H1 (cell line): ENCODE measurements around the gene BLNK. TPM values are rescaled to one million over a fixed set of nuclear protein-coding genes. Genes with fewer than 3 reads are reported as not detected.

Experiments
- CTCF ChIA-PET: fragments of 300-600 bp; sonication (Branson Sonifier 250); formaldehyde crosslinking; loops from one replicate; lab custom pipeline; 2021; ENCODE audit not compliant: partially characterized antibody; lab: Charles Lee
- POLR2A ChIA-PET: fragments of 300-600 bp; sonication (Branson Sonifier 250); formaldehyde crosslinking; loops from one replicate; lab custom pipeline; 2021; ENCODE audit warnings: inconsistent platforms; ENCODE audit not compliant: partially characterized antibody; lab: Charles Lee
- DNase-seq, 2 experiments: peaks; one replicate each; pipeline versions ENCODE4 v3.0.0 to v3.0.0-alpha.2; 2010 to 2022; ENCODE audit warnings: low spot score in 2 of 2, low read depth in 1 of 2, mixed read lengths in 1 of 2
- FAIRE-seq: peaks from 2 replicates; lab custom pipeline; 2011; peaks lifted over from hg19 to GRCh38; lab: Jason Lieb, UNC
- H2AFZ ChIP-seq: 2 replicates; pipeline ENCODE4 v1.8.1; 2012; ENCODE audit warnings: low read length, inconsistent platforms
- H2AK5ac ChIP-seq: 2 replicates; pipeline ENCODE4 v1.6.1; 2013; ENCODE audit warnings: low read depth, low read length
- H2BK120ac ChIP-seq: replicated peaks from 2 replicates; pipeline ENCODE3; 2013; ENCODE audit warnings: low read depth, low read length, inconsistent platforms
- H2BK12ac ChIP-seq: 2 replicates; pipeline ENCODE4 v1.6.1; 2013; ENCODE audit warnings: low read depth, low read length
- H2BK15ac ChIP-seq: 2 replicates; pipeline ENCODE4 v1.6.1; 2013; ENCODE audit warnings: low read length
- H2BK20ac ChIP-seq: 2 replicates; pipeline ENCODE4 v1.6.1; 2013; ENCODE audit warnings: low read length
- H2BK5ac ChIP-seq: 2 replicates; pipeline ENCODE4 v1.6.1; 2013; ENCODE audit warnings: low read depth, low read length
- H3K14ac ChIP-seq: 2 replicates; pipeline ENCODE4 v1.6.1; 2013; ENCODE audit warnings: inconsistent platforms; ENCODE audit not compliant: insufficient read length
- H3K18ac ChIP-seq: 2 replicates; pipeline ENCODE4 v1.6.1; 2013; ENCODE audit warnings: low read length; ENCODE audit errors: extremely low read depth
- H3K23ac ChIP-seq: 2 replicates; pipeline ENCODE4 v1.6.1; 2013; ENCODE audit warnings: inconsistent platforms; ENCODE audit not compliant: insufficient read length
- H3K23me2 ChIP-seq: 2 replicates; pipeline ENCODE4 v1.6.1; 2013; ENCODE audit warnings: low read depth, low read length
- H3K27ac ChIP-seq: 2 replicates; pipeline ENCODE4 v1.6.1; 2011; ENCODE audit warnings: low read depth, low read length, inconsistent platforms
- H3K27me3 ChIP-seq, 4 experiments: replicated peaks in 1 of 4; 1 replicate in 1 of 4; 2 replicates in 3 of 4; pipeline versions ENCODE4 v1.6.1 to v1.8.1; 2011 to 2013; ENCODE audit warnings: low read length in 3 of 4, mild to moderate bottlenecking in 3 of 4, inconsistent platforms in 2 of 4, mixed read lengths in 2 of 4, moderate library complexity in 1 of 4; ENCODE audit not compliant: control insufficient read depth in 3 of 4, insufficient read depth in 3 of 4; ENCODE audit errors: extremely low read depth in 1 of 4
- H3K36me3 ChIP-seq, 4 experiments: 2 replicates each; pipeline versions ENCODE4 v1.6.1 to v1.8.1; 2011 to 2013; ENCODE audit warnings: mild to moderate bottlenecking in 4 of 4, low read length in 3 of 4, moderate library complexity in 2 of 4, control low read depth in 1 of 4, inconsistent platforms in 1 of 4; ENCODE audit not compliant: insufficient read depth in 4 of 4, control insufficient read depth in 2 of 4
- H3K4ac ChIP-seq: replicated peaks from 2 replicates; pipeline ENCODE3; 2013; ENCODE audit warnings: low read length, low read depth, mixed read lengths, inconsistent platforms; ENCODE audit not compliant: insufficient read length
- H3K4me1 ChIP-seq, 4 experiments: replicated peaks in 1 of 4; 1 replicate in 1 of 4; 2 replicates in 3 of 4; pipeline versions ENCODE4 v1.6.1 to v1.8.1; 2011 to 2013; ENCODE audit warnings: low read length in 3 of 4, inconsistent platforms in 2 of 4, mixed read lengths in 1 of 4; ENCODE audit not compliant: insufficient read depth in 4 of 4, control insufficient read depth in 3 of 4
- H3K4me2 ChIP-seq, 2 experiments: 2 replicates each; pipeline versions ENCODE4 v1.6.1 to v1.8.1; 2011 to 2013; ENCODE audit warnings: low read depth in 2 of 2, low read length in 2 of 2, control low read depth in 1 of 2, inconsistent platforms in 1 of 2, mild to moderate bottlenecking in 1 of 2; ENCODE audit not compliant: insufficient read depth in 1 of 2
- H3K4me3 ChIP-seq, 4 experiments: fragments of 200-600, 300-600 bp in 1 of 4; sonication (generic), shearing (Covaris generic), sonication (Bioruptor Twin) in 1 of 4; 2 replicates each; pipeline versions ENCODE4 v1.5.1 to v1.8.1; 2011 to 2016; ENCODE audit warnings: low read length in 4 of 4, low read depth in 3 of 4, control low read depth in 2 of 4, inconsistent platforms in 2 of 4, mild to moderate bottlenecking in 2 of 4, mixed read lengths in 1 of 4, moderate library complexity in 1 of 4; ENCODE audit not compliant: insufficient read depth in 2 of 4; ENCODE audit errors: extremely low read depth in 1 of 4
- H3K56ac ChIP-seq: replicated peaks from 2 replicates; pipeline ENCODE3; 2013; ENCODE audit warnings: low read depth, mild to moderate bottlenecking, mixed read lengths, low read length, inconsistent platforms; ENCODE audit not compliant: insufficient read length
- H3K79me1 ChIP-seq: 2 replicates; pipeline ENCODE4 v1.6.1; 2013; ENCODE audit warnings: low read depth, low read length, control low read depth
- H3K79me2 ChIP-seq, 2 experiments: 2 replicates each; pipeline versions ENCODE4 v1.6.1 to v1.8.1; 2012 to 2013; ENCODE audit warnings: low read length in 2 of 2, mild to moderate bottlenecking in 2 of 2, inconsistent platforms in 1 of 2; ENCODE audit not compliant: insufficient read depth in 2 of 2, control insufficient read depth in 1 of 2
- H3K9ac ChIP-seq, 4 experiments: replicated peaks in 1 of 4; 1 replicate in 1 of 4; 2 replicates in 3 of 4; pipeline versions ENCODE4 v1.6.1 to v1.8.1; 2011 to 2013; ENCODE audit warnings: low read depth in 3 of 4, low read length in 3 of 4, control low read depth in 2 of 4, mild to moderate bottlenecking in 2 of 4, moderate library complexity in 2 of 4, inconsistent platforms in 1 of 4; ENCODE audit errors: extremely low read depth in 1 of 4
- H3K9me3 ChIP-seq, 2 experiments: 2 replicates each; pipeline versions ENCODE4 v1.6.1 to v1.8.1; 2012 to 2013; ENCODE audit warnings: mild to moderate bottlenecking in 2 of 2, moderate library complexity in 2 of 2, control low read depth in 1 of 2, inconsistent platforms in 1 of 2, low read depth in 1 of 2, low read length in 1 of 2, mixed read lengths in 1 of 2; ENCODE audit not compliant: insufficient read depth in 2 of 2
- H4K20me1 ChIP-seq, 2 experiments: replicated peaks in 1 of 2; 2 replicates each; pipeline versions ENCODE3 to v1.8.1; 2011 to 2013; ENCODE audit warnings: inconsistent platforms in 2 of 2, low read length in 2 of 2, mild to moderate bottlenecking in 1 of 2; ENCODE audit not compliant: insufficient read depth in 2 of 2, control insufficient read depth in 1 of 2
- H4K5ac ChIP-seq: 2 replicates; pipeline ENCODE4 v1.6.1; 2013; ENCODE audit warnings: low read length, low read depth, mixed read lengths, inconsistent platforms; ENCODE audit not compliant: insufficient read length
- H4K8ac ChIP-seq: 2 replicates; pipeline ENCODE4 v1.8.0; 2013; ENCODE audit warnings: mild to moderate bottlenecking, moderate library complexity, low read length, inconsistent platforms; ENCODE audit not compliant: insufficient read depth; ENCODE audit errors: extremely low read depth
- H4K91ac ChIP-seq: replicated peaks from 2 replicates; pipeline ENCODE3; 2013; ENCODE audit warnings: low read length, mixed read lengths, inconsistent platforms; ENCODE audit not compliant: insufficient read length
- ASH2L ChIP-seq: fragments of 200-600, 300-600 bp; sonication (generic); IDR thresholded peaks from one replicate; pipeline ENCODE4 v1.7.1; 2017; ENCODE audit warnings: low read length
- BRCA1 ChIP-seq: IDR thresholded peaks from 2 replicates; pipeline ENCODE4 v1.6.1; 2012; ENCODE audit warnings: low read depth, low read length, improper control_type of control experiment
- CTCF ChIP-seq, 3 experiments: IDR thresholded peaks; 1 replicate in 2 of 3; 2 replicates in 1 of 3; pipeline versions ENCODE4 v1.5.1 to v1.6.1; 2011; ENCODE audit warnings: low read length in 3 of 3, mild to moderate bottlenecking in 3 of 3, inconsistent platforms in 2 of 3, low read depth in 1 of 3, moderate library complexity in 1 of 3; ENCODE audit not compliant: insufficient read depth in 1 of 3; ENCODE audit errors: control extremely low read depth in 1 of 3
- GTF2F1 ChIP-seq: IDR thresholded peaks from 2 replicates; pipeline ENCODE4 v1.6.1; 2012; ENCODE audit warnings: low read depth, low read length, improper control_type of control experiment, borderline replicate concordance
- JUN ChIP-seq: IDR thresholded peaks from 2 replicates; pipeline ENCODE4 v1.6.1; 2011; ENCODE audit warnings: low read depth, mild to moderate bottlenecking, improper control_type of control experiment, low read length
- NRF1 ChIP-seq: IDR thresholded peaks from 2 replicates; pipeline ENCODE4 v1.6.1; 2011; ENCODE audit warnings: mild to moderate bottlenecking, low read depth, low read length, improper control_type of control experiment
- PHF8 ChIP-seq: fragments of 200-600 bp; sonication (generic); conservative IDR thresholded peaks from 2 replicates; pipeline ENCODE4 v1.7.1; 2012; ENCODE audit warnings: low read depth, mild to moderate bottlenecking, inconsistent platforms, low read length, moderate library complexity
- POLR2A ChIP-seq, 2 experiments: IDR thresholded peaks; 1 replicate in 1 of 2; 2 replicates in 1 of 2; pipeline ENCODE4 v1.6.1; 2011; ENCODE audit warnings: low read depth in 2 of 2, low read length in 2 of 2, mild to moderate bottlenecking in 2 of 2; ENCODE audit errors: control extremely low read depth in 1 of 2
- SAP30 ChIP-seq: fragments of 300-600 bp; sonication (generic); IDR thresholded peaks from 2 replicates; pipeline ENCODE4 v1.7.1; 2012; ENCODE audit warnings: low read length, moderate library complexity, mild to moderate bottlenecking, inconsistent platforms; ENCODE audit not compliant: insufficient read depth, insufficient replicate concordance
- WGBS, 2 experiments: shearing (Covaris generic) in 1 of 2; methylation state at CpG; one replicate each; pipeline versions ENCODE4 v1.1.6 to v1.1.7; 2013 to 2015; ENCODE audit warnings: low lambda C conversion rate in 2 of 2, mixed read lengths in 2 of 2, inconsistent platforms in 1 of 2, low coverage in 1 of 2, missing lambda C conversion rate in 1 of 2; ENCODE audit not compliant: insufficient replicate concordance in 2 of 2, insufficient coverage in 1 of 2, insufficient read length in 1 of 2; ENCODE audit errors: extremely low coverage in 1 of 2, missing lambda C conversion rate in 1 of 2; 5-methylcytosine and 5-hydroxymethylcytosine counted together
- polyA plus RNA-seq, 7 experiments: library from polyadenylated mRNA; depleted of rRNA in 3 of 7; stranded (reverse) in 5 of 7; unstranded in 2 of 7; fragments of >200 nt in 5 of 7; fragments of 200-250 nt in 2 of 7; gene quantifications; 1 replicate in 5 of 7; 2 replicates in 1 of 7; 4 replicates in 1 of 7; pipeline versions ENCODE4 v1.2.1 to v1.2.3, GENCODE V29; 2011 to 2013; ENCODE audit warnings: missing spikeins in 2 of 7, mixed read lengths in 2 of 7
- total RNA-seq: library from RNA; stranded (reverse); fragmentation: NEBNext Ultra II Directional; extraction: Animal tissue kit (Norgen Biotek cat#: 25700); gene quantifications from 2 replicates; pipeline ENCODE4 v1.2.1, GENCODE V29; 2021
- TF ChIP-seq, protein P1 (sequence below): IDR thresholded peaks from 2 replicates; pipeline ENCODE4 v1.6.1; 2011; ENCODE audit warnings: low read depth, mild to moderate bottlenecking, low read length; ENCODE audit not compliant: insufficient read depth

Gene BLNK
- total and polyA plus RNA-seq, 2 of the 8 experiments (the other 6 are each of a cell fraction or from before 2014, with no cell fraction given), result not detected

GRCh38 chr10:96228408-96228994, 42.9 kb downstream of the BLNK start:
- Histone ChIP-seq H3K79me1 (no peaks in the 10 kb centered on the region), H2BK20ac (0 out of 2 replicates have a peak overlapping the region, but pooled peaks have one; percentile 48), H4K8ac (no peak overlapping the region), H4K5ac (no peak overlapping the region), H3K23ac (no peak overlapping the region), H2BK120ac (no peak overlapping the region), H3K27me3 (no peaks in the 10 kb centered on the region), H3K36me3 (no peaks in the 10 kb centered on the region), H4K91ac (no peak overlapping the region), H3K79me2 (no peaks in the 10 kb centered on the region), H2AK5ac (no peak overlapping the region), H3K9me3 (no peaks in the 10 kb centered on the region), H2BK15ac (no peak overlapping the region), H3K18ac (no peak overlapping the region), H3K4me1 (peaks cover 0 to 5% (median 2%) of the 10 kb centered on the region in 4 experiments; a peak in 3 of 7 replicates), H3K14ac (no peak overlapping the region), H3K56ac (no peak overlapping the region), H3K4me3 (no peak overlapping the region), H4K20me1 (no peaks in the 10 kb centered on the region), H3K4ac (no peak overlapping the region), H3K4me2 (no peak overlapping the region), H2AFZ (no peak overlapping the region), H3K23me2 (no peaks in the 10 kb centered on the region), H3K27ac (no peak overlapping the region), H2BK12ac (no peak overlapping the region), H3K9ac (no peak overlapping the region), H2BK5ac (no peak overlapping the region)
- CTCF ChIA-PET, result interaction anchor here (0.7 to 8.0 kb wide), 34 partner anchors 9 to 295 kb away, joined by 3 to 151 read pairs (median 8); partner anchors contain the start of genes BLNK, CCNJ and DNTT
- FAIRE-seq, result no peak
- TF ChIP-seq CTCF (IDR thresholded peaks at IDR 0.05; ENCODE audit: control extremely low read depth in 1 of 3, insufficient read depth in 1 of 3, low read depth in 1 of 3, low read length in 3 of 3) (no peak), SAP30 (no peak), PHF8 (no peak), BRCA1 (no peak), POLR2A (IDR thresholded peaks at IDR 0.05; ENCODE audit: control extremely low read depth in 1 of 2, low read depth in 2 of 2, low read length in 2 of 2) (no peak), NRF1 (no peak), JUN (no peak), ASH2L (no peak), GTF2F1 (no peak)
- TF ChIP-seq, protein P1, sequence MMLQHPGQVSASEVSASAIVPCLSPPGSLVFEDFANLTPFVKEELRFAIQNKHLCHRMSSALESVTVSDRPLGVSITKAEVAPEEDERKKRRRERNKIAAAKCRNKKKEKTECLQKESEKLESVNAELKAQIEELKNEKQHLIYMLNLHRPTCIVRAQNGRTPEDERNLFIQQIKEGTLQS, result no peak
- whole genome bisulfite sequencing, 2 experiments, result 87% methylated on average over 9 of the region's 9 CpGs; no CpG with 5 or more reads in 1 of the 2 experiments
- no peak for DNase-seq
- POLR2A ChIA-PET, result interaction anchor here (1.1 to 1.7 kb wide), 2 partner anchors 89 to 99 kb away, joined by 3 to 4 read pairs; no protein-coding TSS in a partner anchor
